GM12878 (cell line): ENCODE data around the gene LYRM4. TPM values are rescaled to one million over a fixed set of nuclear protein-coding genes. Genes with fewer than 3 reads are reported as not detected.

Experiments used
- ATAC-seq: fragments of 200-7000 bp; cut with Tn5 transposase; 3 replicates; pipeline ENCODE4 v1.9.1; 2020; ENCODE audit warnings: mild to moderate bottlenecking, moderate library complexity
- BruUV-seq: library from RNA; stranded (reverse); fragments of 400-500 nt; replicated peaks from 2 replicates; lab custom pipeline; 2021; lab: Mats Ljungman, UMichigan
- CTCF ChIA-PET: fragments of 300-600 bp; sonication (Branson Sonifier 250); formaldehyde crosslinking; extraction: SDS; loops from one replicate; lab custom pipeline; 2021; ENCODE audit warnings: inconsistent platforms; lab: Yijun Ruan, JAX
- POLR2A ChIA-PET: fragments of 350-600 bp; formaldehyde crosslinking; extraction: SDS; loops from one replicate; lab custom pipeline; 2021; ENCODE audit warnings: inconsistent platforms; lab: Charles Lee
- RAD21 ChIA-PET: fragments of 300-600 bp; sonication (Branson Sonifier 250); formaldehyde crosslinking; loops from one replicate; lab custom pipeline; 2023; ENCODE audit warnings: antibody characterized with exemption; ENCODE audit not compliant: unreplicated experiment; lab: Charles Lee
- SMC1A ChIA-PET: fragments of 300-600 bp; sonication (Branson Sonifier 250); formaldehyde crosslinking; loops from one replicate; lab custom pipeline; 2023; ENCODE audit not compliant: unreplicated experiment, uncharacterized antibody; lab: Charles Lee
- DNase-seq: peaks from one replicate; pipeline ENCODE4 v3.0.0-alpha.2; 2011; ENCODE audit warnings: low read depth, low spot score
- FAIRE-seq: peaks from 3 replicates; lab custom pipeline; 2011; peaks lifted over from hg19 to GRCh38; lab: Jason Lieb, UNC
- H2AFZ ChIP-seq: 2 replicates; pipeline ENCODE4 v1.6.0; 2011; ENCODE audit warnings: low read depth, low read length, control low read depth; ENCODE audit not compliant: control insufficient read depth
- H3K27ac ChIP-seq: 2 replicates; pipeline ENCODE4 v1.5.1; 2011; ENCODE audit warnings: control low read depth; ENCODE audit not compliant: control insufficient read depth, insufficient read depth
- H3K27me3 ChIP-seq, 2 experiments: replicated peaks in 1 of 2; 2 replicates each; pipeline versions ENCODE4 v1.6.0 to v1.6.1; 2011; ENCODE audit warnings: low read length in 1 of 2; ENCODE audit not compliant: control insufficient read depth in 2 of 2, insufficient read depth in 2 of 2
- H3K36me3 ChIP-seq, 2 experiments: 2 replicates each; pipeline ENCODE4 v1.5.1; 2011; ENCODE audit warnings: low read length in 1 of 2; ENCODE audit not compliant: control insufficient read depth in 2 of 2, insufficient read depth in 2 of 2
- H3K4me1 ChIP-seq: 2 replicates; pipeline ENCODE4 v1.6.1; 2011; ENCODE audit warnings: mild to moderate bottlenecking, low read length, moderate library complexity, mixed read lengths; ENCODE audit not compliant: control insufficient read depth, insufficient read depth
- H3K4me2 ChIP-seq: 2 replicates; pipeline ENCODE4 v1.6.0; 2011; ENCODE audit warnings: control low read depth; ENCODE audit not compliant: control insufficient read depth, insufficient read depth
- H3K4me3 ChIP-seq: fragments of 200-600 bp; sonication (generic); 2 replicates; pipeline ENCODE4 v1.5.1; 2016
- H3K79me2 ChIP-seq: 2 replicates; pipeline ENCODE4 v1.6.0; 2011; ENCODE audit warnings: low read length; ENCODE audit not compliant: control insufficient read depth, insufficient read depth
- H3K9ac ChIP-seq: 2 replicates; pipeline ENCODE4 v1.8.0; 2011; ENCODE audit warnings: low read length, control low read depth, mixed read lengths; ENCODE audit not compliant: control insufficient read depth, insufficient read depth
- H3K9me3 ChIP-seq: replicated peaks from 3 replicates; pipeline ENCODE4 v1.5.1; 2011; ENCODE audit warnings: mild to moderate bottlenecking, low read length; ENCODE audit not compliant: control insufficient read depth, insufficient read depth
- H4K20me1 ChIP-seq: 2 replicates; pipeline ENCODE4 v1.6.0; 2011; ENCODE audit not compliant: control insufficient read depth, insufficient read depth
- BACH1 ChIP-seq: fragments of 450-650 bp; IDR thresholded peaks from 2 replicates; pipeline ENCODE4 v1.6.1; 2017; ENCODE audit warnings: mild to moderate bottlenecking, borderline replicate concordance
- DPF2 ChIP-seq: fragments of 450-650 bp; IDR thresholded peaks from 2 replicates; pipeline ENCODE4 v1.6.1; 2017; ENCODE audit warnings: mild to moderate bottlenecking
- FOXM1 ChIP-seq: IDR thresholded peaks from 2 replicates; pipeline ENCODE4 v1.6.1; 2012; ENCODE audit warnings: low read depth, mild to moderate bottlenecking, inconsistent platforms, low read length, moderate library complexity
- MLLT1 ChIP-seq: fragments of 450-650 bp; IDR thresholded peaks from 2 replicates; pipeline ENCODE4 v1.6.1; 2016; ENCODE audit warnings: mild to moderate bottlenecking
- RBBP5 ChIP-seq: fragments of 200-600 bp; sonication (generic); conservative IDR thresholded peaks from 2 replicates; pipeline ENCODE4 v1.6.1; 2016
- SIX5 ChIP-seq: IDR thresholded peaks from 2 replicates; pipeline ENCODE4 v1.6.1; 2011; ENCODE audit warnings: mild to moderate bottlenecking, low read depth, low read length, moderate library complexity; ENCODE audit not compliant: severe bottlenecking
- SMAD5 ChIP-seq: IDR thresholded peaks from 2 replicates; pipeline ENCODE4 v1.6.1; 2016; ENCODE audit warnings: antibody characterized with exemption, low read depth
- TCF7 ChIP-seq: IDR thresholded peaks from 2 replicates; pipeline ENCODE4 v1.6.1; 2014; ENCODE audit warnings: antibody characterized with exemption, borderline replicate concordance
- ZZZ3 ChIP-seq: IDR thresholded peaks from 2 replicates; pipeline ENCODE4 v1.6.1; 2011; ENCODE audit warnings: low read depth; ENCODE audit not compliant: control insufficient read depth, insufficient read length
- WGBS: methylation state at CpG from one replicate; pipeline ENCODE4 v1.1.6; 2016; ENCODE audit warnings: low lambda C conversion rate; ENCODE audit not compliant: insufficient replicate concordance, insufficient coverage; ENCODE audit errors: missing lambda C conversion rate; 5-methylcytosine and 5-hydroxymethylcytosine counted together
- in situ Hi-C: fragments of 300-500 bp; cut with MboI; formaldehyde crosslinking; loops from 9 replicates; pipeline ENCODE4 v1.14.3; 2018; ENCODE audit warnings: mixed read lengths
- intact Hi-C: fragments of 100-400 bp; cut with micrococcal nuclease; formaldehyde crosslinking; loops from one replicate; pipeline ENCODE4 v1.14.2; 2022; ENCODE audit not compliant: unreplicated experiment
- polyA plus RNA-seq, 11 experiments: library from polyadenylated mRNA; depleted of rRNA in 4 of 11; unstranded in 6 of 11; stranded (reverse) in 5 of 11; fragments of >200 nt; fragmentation: Nextera tagmentation in 4 of 11; fragmentation: Illumina TruSeq in 1 of 11; extraction: Ambion mirVana in 4 of 11; extraction: Trizol in 1 of 11; gene quantifications; 1 replicate in 1 of 11; 2 replicates in 10 of 11; pipeline versions ENCODE4 v1.2.1 to v1.2.3, GENCODE V29; 2011 to 2016; ENCODE audit warnings: inconsistent platforms in 2 of 11, missing spikeins in 2 of 11, low read depth in 1 of 11
- total RNA-seq, 4 experiments: library from RNA; depleted of rRNA in 3 of 4; stranded (reverse); fragments of >200 nt in 3 of 4; fragmentation: Illumina TruSeq in 1 of 4; extraction: Trizol in 1 of 4; gene quantifications; 2 replicates each; pipeline versions ENCODE4 v1.2.1 to v1.2.3, GENCODE V29; 2013 to 2021

Gene LYRM4
- total and polyA plus RNA-seq, 10 of the 15 experiments (the other 5 are each of a cell fraction or from before 2014, with no cell fraction given) = 32.7 to 66.8 (median 44.0) TPM

DNA sequence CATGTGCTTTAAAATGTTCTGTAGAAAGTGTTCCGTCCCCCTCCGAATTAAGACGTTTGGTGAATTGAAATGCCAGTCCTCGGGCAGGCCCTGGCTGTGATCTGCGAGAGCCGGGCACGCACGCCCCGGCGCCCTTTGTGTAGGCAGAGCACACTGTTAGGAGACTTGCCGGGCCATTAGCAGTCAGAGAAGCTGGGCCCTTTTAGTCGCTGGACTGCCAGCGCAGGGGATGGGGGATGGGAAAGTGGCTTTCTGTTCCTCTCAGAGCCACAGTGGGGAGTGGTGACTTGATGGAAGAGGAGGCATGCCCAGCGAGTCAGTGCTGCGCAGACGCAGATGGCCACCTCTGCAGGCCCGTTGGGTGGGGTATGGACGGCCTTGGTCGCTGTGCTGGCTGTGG is 173.4 kb downstream of the LYRM4 start:
- RAD21 ChIA-PET = no interaction called here
- ATAC-seq = no peak
- no TSS peak for BruUV-seq
- POLR2A ChIA-PET = no interaction called here
- Histone ChIP-seq H3K9ac (no peak overlapping the region), H3K4me3 (no peak overlapping the region), H3K4me2 (no peak overlapping the region), H2AFZ (no peak overlapping the region), H3K9me3 (no peaks in the 10 kb centered on the region; the same call in 2 of the 3 replicates), H3K36me3 (no peaks in the 10 kb centered on the region), H3K27me3 (peaks cover 8 to 14% of the 10 kb centered on the region in 2 experiments), H3K79me2 (no peaks in the 10 kb centered on the region), H3K27ac (no peak overlapping the region), H4K20me1 (no peaks in the 10 kb centered on the region), H3K4me1 (peaks cover 34% of the 10 kb centered on the region)
- TF ChIP-seq DPF2 (no peak), TCF7 (no peak), SMAD5 (no peak), MLLT1 (no peak), SIX5 (no peak), ZZZ3 (no peak), RBBP5 (no peak), BACH1 (no peak), FOXM1 (no peak)
- 92% methylated on average over 19 of the region's 19 CpGs for WGBS
- in situ Hi-C loops = no loop called here
- intact Hi-C loops = no loop called here
- no peak for FAIRE-seq
- SMC1A ChIA-PET = interaction anchor here (0.6 kb wide), 1 partner anchor 352 kb away, joined by 3 read pairs; no protein-coding TSS in a partner anchor
- CTCF ChIA-PET = no interaction called here
- DNase-seq = no peak
